Measurements from ENCODE around the gene ERFE.
"Not testable (repeated sequence)": the region's sequence is repeated elsewhere in the genome, so short reads cannot be mapped to it uniquely, and the experiment has no call there.

ERFE gene

GRCh38 chr2:238170386-238171071, 11.8 kb downstream of the ERFE start:
- no peak for DNase-seq

GRCh38 chr2:238171072-238171431, 12.3 kb downstream of the ERFE start:
- not testable (repeated sequence) for DNase-seq

DNA sequence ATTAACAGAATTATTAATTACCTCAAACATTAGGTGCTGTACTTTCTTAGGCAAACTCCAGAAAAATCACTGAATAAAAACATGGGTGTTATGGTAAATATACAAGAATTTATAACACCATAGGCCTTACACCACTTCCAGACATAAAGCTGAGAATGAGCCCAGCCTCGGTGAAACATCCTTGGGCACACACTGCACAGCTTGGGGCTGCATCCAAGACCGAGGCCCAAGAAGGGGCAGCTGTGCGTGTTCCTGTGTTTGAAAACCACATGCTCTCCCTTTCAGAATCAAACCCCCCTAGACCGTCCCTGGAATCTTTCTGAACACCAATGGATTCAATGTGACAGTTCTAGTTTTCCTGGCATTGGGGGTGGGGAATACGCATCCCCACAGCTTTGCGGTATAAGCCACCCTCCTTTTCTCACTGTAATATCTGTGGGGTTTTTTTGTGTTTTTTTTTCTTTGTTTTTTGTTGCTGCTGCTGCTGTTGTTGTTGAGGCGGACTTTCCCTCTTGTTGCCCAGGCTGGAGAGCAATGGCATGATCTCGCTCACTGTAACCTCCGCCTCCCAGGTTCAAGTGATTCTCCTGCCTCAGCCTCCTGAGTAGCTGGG, 12.9 kb downstream of the ERFE start:
- DNase-seq = no peak

DNA sequence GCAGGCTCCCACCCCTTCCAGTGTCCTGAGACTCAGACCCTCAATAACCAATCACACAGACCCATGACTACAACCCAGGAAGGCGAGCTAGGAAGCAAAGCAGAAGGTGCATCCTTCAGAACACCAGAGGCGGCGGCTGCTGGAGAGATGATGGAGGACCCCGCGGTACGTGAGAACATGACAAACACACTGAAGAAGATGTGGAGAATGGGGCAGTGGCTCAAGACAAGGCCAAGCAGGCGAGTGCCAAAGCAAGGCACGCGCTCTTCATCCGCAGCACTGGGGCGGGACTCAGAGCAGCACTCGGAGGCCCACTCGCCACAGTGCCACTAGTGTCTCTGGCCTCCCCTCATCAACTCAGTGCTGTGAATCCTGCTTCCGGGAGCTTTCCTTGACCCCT, 13.7 kb downstream of the ERFE start:
- no peak for DNase-seq

GRCh38 chr2:238173692-238174091, 14.9 kb downstream of the ERFE start:
- no peak for DNase-seq

DNA sequence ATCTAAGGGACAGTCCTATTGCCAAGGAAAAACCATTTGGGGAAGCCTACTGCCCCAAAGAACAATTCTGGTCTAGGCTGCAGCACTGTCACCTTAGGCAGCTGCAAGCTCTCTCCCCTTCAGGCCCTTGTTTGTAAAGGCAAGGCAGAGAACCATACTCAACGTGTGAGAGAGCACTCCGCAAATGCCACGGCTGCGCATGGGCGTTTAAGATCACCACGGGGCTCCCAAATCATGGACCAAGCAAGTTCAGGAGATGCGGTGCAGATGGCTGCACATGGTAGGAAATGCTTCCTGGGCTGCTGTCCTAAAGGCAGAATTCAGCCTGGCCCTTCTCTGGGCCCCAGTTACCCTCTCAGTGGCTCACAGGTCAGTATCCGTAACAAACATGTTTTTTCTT, 15.5 kb downstream of the ERFE start:
- DNase-seq = no peak

DNA sequence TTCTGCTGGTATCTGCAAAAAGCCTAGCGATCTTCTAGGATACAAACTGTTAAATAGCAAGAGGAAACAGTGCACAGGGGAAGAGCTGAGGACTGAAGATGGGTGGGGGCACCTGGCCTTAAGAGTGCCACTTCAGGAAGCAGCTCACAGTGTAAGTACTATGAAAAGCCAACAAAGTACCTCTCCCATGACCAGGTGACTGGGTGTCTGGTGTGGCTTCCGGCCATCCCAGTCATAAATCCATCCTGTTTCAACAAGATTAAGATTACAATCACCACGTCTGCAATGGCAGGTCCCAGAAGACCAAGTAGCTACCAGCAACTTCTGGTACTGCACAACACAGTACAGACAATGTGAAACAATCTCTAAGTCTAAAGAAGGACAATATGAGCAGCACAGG, 15.9 kb downstream of the ERFE start:
- DNase-seq = peak in 1 of 2 experiments; percentile 36

GRCh38 chr2:238176613-238177012, 17.8 kb downstream of the ERFE start:
- no peak for DNase-seq

DNA sequence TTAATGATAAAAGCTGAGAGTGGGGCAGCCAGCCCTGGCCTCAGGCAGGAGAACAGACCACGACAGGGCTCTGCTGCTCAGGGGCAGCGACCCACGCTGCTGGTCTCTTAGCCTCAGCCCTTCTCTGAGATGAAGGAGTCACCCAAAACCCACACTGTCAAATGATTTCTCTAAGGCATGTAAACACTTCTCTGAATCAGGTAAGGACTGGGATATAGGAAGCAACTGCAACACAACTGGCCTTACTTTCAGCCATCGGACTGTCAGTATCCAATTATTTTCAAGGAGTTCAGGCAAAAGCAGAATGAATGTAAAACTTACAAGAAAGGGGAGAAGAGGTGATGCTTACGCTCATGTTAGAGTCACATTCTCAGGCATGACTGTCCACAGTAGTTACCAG, 21.8 kb downstream of the ERFE start:
- DNase-seq = no peak

- no peak for DNase-seq
Observed at GRCh38 chr2:238182362-238182761, 23.6 kb downstream of the ERFE start.

- no peak for DNase-seq
Observed at GRCh38 chr2:238183821-238184220, 25.1 kb downstream of the ERFE start.

GRCh38 chr2:238187618-238188548, 29.1 kb downstream of the ERFE start:
- no peak for DNase-seq

DNA sequence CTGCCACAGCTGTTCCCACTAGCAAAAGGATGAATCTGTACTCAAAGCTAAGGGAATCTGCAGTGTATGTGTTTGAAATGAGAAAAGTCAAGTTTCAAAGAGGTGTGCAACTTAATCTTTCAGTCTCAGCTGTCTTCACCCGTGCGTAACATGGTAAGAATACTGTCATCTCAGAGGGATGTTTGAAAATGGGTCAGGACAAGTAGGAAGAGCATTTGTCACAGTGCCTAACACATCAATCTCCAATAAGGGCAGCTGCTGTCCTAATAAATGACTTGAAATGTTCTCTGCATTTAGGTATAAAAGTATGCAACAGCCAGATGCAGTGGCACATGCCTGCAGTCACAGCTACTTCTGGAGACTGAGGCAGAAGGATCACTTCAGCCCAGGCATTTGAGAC, 31.7 kb downstream of the ERFE start:
- no peak for DNase-seq

DNA sequence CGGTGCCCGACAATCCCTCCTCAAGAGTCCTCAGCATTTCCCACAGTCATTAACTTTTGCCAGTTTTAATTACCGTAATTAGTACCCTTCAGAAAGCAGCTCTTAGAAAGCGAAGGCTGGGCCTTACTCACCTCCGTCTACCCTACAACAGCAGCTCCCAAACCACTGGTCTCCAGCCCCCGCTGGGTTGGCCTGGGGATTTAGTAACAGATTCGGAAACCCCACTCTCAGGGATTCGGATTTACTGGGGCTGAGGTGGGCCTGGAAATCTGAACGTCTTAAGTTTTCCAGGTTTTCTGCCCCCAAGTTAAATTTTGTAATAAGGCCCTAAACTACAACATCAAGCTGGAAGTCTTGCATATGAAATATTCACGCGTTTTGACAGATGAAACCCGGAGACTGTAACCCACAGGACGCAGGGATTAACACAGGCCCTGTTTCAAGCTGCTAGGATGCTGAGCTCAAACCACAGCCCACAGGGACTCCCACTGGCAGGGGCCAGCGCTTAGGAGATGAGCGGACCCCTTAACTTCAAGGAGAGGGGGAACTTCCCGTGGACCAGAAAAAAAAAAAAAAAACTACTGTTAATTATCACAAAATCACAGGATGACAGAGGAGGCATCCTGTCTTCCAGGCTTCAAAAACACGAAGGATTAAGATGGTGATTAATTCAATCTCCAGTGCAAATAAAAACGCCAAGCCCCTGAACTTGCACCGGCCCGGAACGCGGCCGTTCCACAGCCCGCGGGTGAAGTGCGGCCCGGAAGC, 43.7 kb downstream of the ERFE start:
- DNase-seq = no peak

DNA sequence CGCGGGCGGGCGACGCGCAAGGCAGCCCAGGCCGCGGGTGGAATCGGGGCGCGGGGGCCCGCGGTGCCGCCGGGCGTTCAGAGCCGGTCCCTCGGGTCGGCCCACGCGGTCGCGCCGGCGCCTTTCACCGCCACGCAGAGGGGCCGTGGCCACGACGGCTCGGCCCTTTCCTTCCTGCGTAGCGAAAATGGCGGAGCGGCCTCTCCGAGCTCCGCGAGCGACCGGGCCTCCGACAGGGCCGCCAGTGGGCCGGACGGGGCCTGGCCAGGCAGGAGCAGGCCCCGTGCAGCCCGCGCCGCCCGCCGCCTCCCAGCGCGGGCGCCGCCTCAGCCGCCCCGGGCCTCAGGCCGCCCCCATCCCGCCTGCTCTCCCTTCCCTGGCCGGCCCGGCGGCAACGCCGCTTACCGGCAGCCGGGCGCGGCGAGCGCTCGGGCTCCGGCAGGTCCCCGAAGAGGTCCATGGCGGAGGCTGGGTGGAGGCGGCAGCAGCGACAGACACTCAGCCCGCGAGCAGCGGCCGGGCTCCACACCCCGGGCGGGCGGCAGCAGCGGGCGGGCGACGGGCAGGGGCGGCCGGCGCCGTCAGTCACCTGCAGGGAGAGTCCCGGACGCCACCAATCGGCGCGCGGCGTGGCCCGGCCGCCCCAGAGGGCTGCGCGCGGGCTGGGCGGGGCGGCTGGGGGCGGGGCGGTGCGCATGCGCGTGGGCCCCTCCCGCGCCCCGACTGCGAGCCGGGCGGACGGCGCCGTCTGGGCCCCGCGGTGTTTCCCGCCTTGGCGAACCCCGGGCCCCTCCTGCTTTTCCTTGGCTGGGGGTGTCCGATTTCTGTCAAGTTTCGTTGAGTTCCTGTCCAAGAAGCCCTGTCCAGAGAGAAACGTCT, 44.6 kb downstream of the ERFE start, which contains the start of gene ILKAP:
Gene ILKAP, minus strand, starts transcription at position 602 of the 879 bp plus-strand sequence. Its CDS starts 142 bp downstream, at position 460.
- peak; percentile 18 to 69 for DNase-seq

- no peak for DNase-seq
Observed at GRCh38 chr2:238203973-238204683, 45.4 kb downstream of the ERFE start.

GRCh38 chr2:238207006-238207405, 48.2 kb downstream of the ERFE start:
- DNase-seq = no peak

DNA sequence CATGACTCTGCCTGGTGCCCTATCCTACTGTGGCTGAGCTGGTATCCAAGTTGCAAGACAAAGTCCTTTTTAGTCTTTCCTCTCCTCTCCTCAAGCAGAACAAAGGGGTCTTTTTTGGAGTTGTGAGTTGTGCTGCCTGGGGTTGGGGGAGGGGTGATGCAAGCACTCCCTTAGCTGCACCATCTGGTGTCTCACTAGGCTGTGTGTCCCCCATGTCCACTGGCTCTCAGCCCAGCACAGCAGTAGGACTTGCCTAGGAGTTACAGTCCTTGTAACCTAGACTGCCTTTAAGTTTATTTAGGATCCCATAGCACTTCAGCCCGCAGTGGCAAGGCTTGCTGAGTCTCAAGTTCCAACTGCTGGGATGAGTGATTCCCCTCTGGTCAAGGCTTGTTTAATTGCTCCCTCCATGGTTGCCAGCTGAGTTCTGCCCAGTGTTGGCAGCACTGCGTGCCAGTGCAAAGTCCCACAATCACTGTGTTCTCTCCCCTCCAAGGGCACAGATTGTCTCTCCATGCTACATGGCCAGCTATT, 57.9 kb downstream of the ERFE start:
- DNase-seq = no peak
